Stimulated activated CD4-positive, alpha-beta T cell treated with anti-CD3 and anti-CD28 coated beads, TNF-alpha, amount 100 ng/mL, for 24 hours (primary cell): ENCODE measurements around the gene TEAD3.
"Not testable (repeated sequence)": the region's sequence is repeated elsewhere in the genome, so short reads cannot be mapped to it uniquely, and the experiment has no call there.

ENCODE experiments used
- DNase-seq, 3 experiments: peaks; one replicate each; pipeline ENCODE4 v3.0.0-alpha.2; 2020; ENCODE audit warnings: low read depth in 3 of 3

TEAD3 gene

DNA sequence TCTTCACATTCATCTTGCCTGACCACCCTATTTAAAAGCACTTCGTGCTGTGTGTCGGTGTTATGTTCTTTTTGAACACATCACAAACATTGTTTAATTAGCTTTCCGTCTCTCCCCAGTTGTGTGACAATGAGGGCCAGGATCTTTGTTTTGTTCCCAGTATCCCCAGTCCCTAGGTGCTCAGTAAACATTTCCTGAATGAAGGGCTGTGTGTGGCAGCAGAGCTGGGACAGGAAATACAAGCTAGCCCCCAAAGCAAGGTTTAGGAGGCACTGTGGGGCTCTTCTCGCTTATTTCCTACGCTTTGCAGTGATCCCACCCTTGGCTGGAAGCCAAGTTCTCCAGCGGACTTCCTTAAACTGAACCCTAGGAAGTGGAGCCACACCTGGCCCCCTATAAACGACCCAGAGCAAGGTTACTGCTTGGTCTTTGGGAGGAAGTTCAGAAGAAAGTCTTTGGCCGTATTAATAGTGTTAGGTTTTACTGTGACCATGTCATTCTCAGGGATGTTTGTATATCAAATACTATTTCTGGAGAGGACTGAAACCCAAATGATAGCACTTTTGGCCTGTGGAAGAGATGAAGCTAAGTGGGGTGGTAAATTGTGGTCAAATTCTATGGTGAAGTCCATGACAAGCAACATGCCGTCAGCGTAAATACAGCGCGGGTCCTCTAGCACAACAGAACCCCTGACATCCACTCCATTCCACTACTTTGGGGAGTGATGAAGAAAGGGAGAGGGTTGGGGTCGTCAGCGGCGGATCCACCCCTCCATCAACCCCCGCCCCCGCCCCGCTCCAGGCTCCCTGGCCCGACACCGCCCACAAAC lies 45.3 kb downstream of the TEAD3 start:
- no peak for DNase-seq

- DNase-seq, result peak in 1 of 3 experiments; percentile 17
These were observed 47.5 kb downstream of the TEAD3 start for GRCh38 chr6:35449287-35449881.

DNA sequence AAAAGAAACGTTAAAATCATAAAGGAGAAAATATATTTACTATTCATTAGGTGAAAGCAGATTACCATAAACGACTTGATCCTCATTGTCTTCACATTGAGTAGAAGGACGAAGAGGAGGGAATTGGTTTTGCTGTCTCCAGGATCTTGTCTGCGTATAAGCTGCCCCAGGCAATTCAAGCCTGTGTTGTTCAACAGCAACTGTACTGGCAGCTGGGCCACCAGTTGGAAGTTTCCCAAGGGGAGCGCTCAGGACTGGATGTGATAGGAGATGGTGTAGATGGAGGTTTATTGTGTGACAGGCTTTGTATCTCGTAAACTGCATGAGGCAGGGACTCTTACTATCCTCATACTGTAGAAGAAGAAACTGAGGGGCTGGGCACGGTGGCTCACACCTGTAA lies 48.7 kb downstream of the TEAD3 start:
- DNase-seq, result no peak

DNA sequence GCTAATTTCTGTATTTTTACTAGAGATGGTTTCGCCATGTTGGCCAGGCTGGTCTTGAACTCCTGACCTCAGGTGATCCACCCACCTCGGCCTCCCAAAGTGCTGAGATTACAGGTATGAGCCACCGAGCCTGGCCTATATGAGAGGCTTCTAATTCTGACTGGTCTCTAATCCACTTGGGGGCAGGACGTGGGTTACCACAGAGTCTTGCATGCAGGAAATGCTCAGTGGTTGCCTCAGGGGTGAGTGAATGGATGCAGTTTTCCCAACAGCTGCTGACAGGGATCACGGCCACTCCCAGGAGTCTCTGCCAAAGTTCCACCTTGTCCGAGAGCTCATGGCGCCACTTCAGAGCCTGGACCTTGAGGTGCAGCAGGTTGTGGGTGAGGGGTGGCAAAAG lies 51.2 kb downstream of the TEAD3 start:
- DNase-seq, result no peak

- DNase-seq, result no peak
These were observed 53.4 kb downstream of the TEAD3 start for GRCh38 chr6:35443341-35444030.

GRCh38 chr6:35442693-35443092 lies 54.2 kb downstream of the TEAD3 start:
- DNase-seq, result no peak

DNA sequence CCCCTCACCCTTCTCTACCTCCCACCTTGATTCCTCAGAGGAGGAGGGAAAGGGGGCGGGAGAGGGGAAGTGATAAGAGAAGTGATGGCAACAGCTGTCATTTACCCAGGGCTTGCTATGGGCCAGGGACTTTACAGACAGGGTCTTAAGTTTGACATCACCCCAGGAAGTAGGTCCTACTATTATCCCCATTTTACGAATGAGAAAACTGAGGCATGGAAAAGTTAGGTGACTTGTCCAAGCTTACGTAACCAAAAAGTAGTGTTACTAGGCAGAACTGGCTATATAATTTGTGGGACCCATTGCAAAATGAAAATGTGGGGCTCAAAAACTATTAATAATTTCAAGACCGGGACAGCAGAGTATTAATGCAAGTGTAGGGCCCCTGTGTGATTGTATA lies 55.2 kb downstream of the TEAD3 start:
- no peak for DNase-seq

DNA sequence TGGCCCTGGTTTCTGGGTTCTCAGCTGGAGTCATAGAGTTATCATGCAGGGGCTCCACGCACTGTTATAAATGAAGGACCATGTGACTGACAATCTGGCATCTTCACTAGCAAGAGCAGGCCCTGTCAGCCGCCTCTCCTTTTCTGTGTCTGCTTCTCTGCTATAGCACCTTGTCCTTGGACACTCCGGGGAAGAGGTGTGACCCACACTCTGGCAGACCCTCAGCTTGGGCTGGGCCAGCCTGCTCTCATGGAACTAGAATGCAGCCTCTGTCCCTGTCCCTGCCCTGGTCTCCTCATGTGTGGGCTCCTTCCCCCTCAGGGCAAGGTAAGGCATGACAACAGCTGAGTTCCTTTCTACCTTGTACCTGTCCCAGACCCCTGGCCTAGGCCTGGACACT lies 55.7 kb downstream of the TEAD3 start:
- no peak for DNase-seq

DNA sequence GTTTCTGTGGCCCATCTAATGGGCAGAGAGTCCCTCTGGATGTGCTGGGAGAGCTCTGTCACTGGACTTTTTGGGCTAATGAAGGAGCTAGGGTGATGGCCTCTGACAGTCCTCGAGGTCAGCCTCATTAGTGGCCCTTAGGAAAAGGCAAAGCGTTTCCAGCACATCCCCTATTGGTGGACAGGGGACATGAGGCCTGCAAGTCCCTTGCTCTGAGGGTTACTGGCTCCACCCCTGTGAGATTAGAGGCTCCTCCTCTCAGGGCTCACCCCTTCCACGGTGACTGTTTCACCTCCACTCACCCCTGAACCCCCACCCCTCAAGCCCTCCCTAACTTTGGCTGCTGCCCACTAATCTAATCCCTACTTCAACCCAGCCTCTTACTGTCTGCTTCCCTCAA lies 57.6 kb downstream of the TEAD3 start:
- no peak for DNase-seq

GRCh38 chr6:35438378-35439065 lies 58.4 kb downstream of the TEAD3 start:
- not testable (repeated sequence) for DNase-seq

- no peak for DNase-seq
These were observed 60.6 kb downstream of the TEAD3 start for GRCh38 chr6:35436071-35436857.

DNA sequence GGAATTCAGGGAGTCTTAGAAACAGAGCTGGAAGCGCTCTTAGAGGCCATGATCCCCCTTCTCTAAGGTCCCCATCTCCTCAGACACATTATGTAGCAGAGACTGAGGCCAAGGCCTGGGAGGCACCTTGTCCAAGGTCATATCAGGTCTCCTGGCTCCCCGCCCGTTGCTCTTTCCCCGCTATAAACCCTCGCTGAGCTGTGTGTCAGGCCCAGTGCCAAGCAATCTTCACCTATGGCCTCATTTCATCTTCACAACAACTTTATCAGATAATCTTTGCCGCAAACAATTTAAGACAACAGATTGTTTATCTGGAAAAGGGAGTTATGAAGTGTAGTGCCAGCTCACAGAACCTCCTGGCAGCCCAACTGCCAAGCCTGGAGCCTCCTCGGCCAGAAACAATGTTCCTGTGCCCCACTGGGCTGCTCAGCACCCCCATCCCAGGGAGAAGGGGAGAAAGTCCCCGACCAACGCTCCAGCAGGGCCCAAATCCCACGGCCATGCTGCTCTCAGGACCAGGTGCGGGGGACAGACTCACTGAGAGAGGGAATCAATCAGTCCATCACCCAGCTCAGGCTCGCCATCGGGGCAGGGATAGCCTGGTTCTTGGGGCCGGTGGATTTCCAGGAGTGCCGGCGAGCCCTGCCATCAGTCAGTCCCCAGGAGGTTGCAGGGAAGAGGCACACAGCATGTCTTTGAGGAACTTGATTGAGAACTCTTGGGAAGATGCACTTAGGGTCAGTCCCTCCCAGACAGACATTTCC lies 61.6 kb downstream of the TEAD3 start:
- DNase-seq, result no peak

GRCh38 chr6:35432702-35433101 lies 64.2 kb downstream of the TEAD3 start:
- DNase-seq, result not testable (repeated sequence)

DNA sequence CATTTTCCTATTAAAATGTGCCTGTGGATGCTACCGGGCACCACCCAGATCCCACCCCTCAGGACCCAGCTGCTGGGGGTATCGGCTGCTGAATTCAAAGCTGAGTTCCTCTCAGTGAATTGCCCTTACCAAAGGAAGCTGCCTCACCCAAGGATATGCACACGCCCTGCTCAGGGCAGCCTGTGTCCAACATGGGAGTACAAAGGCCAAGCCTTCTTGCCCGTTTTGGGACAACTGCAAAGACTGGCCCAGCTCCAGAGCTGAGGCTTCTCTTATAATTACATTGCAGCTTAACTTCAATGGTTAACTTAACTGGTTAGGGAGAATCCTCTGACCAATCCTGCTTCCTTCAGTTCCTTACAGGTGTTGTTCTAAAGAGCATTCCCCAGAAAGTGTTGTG lies 64.6 kb downstream of the TEAD3 start:
- DNase-seq, result no peak

DNA sequence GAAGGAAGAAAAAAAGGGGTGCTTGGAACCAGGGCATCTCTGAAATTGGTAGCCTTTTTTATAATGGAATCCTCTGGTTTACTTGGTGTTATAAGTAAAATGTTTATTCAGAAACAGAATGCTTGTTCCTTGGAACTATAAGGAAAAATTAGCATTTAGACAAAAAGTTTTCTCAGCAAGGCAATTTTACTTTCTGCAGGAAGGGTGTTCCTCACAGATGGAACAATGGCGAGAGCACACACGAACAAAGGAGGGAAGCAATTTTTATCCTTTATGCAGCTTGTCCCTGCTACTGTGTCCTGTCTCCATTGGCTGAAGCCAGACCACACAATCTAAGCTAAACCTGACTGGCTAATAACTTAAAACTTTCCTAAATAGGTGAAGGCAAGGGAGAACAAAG lies 67.4 kb downstream of the TEAD3 start:
- no peak for DNase-seq

DNA sequence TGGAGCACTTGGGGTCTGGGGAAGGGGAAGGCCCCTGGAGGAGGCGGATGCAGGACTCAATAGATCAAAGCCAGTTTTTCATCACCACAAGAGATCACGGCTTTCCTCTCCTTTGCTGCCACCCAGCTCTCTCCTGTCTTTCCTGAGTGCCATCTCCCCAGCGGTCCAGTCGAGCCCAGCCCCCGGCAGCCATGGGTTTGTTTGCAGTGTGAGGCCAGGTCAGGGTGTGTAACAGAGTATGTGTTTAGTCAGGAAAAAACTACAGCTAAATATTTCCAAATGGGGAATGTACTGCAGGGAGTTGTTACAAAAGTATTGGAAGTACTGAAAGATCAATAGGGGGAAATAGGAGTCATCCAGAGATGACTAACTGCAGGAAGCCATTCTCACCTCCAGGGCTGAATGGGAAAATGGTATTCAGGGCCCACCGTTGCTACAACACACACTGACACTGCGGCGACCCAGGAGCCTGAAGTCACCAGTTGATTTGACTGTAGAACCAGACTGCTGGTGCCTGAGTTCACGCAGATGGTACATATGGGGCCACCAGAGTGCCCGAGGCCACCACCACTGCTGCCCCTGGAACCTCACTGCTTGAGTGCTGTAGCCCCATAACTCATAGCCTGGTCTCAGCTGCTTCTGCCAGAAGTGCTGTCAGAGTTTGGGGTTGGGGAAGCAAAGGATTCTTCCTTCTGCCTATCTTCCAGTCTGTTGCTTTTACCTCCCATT lies 68.3 kb downstream of the TEAD3 start:
- DNase-seq, result no peak

DNA sequence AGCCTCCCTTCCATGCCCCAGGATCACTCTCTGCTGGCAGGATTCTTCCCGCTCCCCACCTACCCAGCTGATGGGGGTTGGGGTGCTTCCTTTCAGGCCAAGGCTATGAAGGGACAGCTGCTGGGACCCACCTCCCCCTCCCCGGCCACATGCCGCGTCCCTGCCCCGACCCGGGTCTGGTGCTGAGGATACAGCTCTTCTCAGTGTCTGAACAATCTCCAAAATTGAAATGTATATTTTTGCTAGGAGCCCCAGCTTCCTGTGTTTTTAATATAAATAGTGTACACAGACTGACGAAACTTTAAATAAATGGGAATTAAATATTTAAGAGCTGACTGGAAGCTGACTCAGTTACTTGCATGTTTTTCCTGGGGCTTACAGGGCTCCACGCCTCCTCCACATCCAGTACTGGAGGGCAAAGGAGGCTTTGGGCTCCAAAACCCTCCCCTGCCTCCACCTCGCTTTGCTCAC lies 69.0 kb downstream of the TEAD3 start:
- no peak for DNase-seq

DNA sequence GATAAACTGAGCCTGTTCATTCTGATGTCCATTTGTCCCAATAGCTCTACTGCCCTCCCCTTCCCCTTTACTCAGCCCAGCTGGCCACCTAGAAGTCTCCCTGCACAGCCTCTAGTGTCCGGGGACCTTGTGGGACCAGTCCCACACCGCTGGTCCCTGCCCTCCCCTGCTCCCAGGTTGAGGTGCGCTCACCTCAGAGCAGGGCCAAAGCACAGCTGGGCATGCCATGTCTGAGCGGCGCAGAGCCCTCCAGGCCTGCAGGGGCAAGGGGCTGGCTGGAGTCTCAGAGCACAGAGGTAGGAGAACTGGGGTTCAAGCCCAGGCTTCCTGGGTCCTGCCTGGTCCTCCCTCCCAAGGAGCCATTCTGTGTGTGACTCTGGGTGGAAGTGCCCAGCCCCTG lies 69.4 kb downstream of the TEAD3 start:
- DNase-seq, result no peak

DNA sequence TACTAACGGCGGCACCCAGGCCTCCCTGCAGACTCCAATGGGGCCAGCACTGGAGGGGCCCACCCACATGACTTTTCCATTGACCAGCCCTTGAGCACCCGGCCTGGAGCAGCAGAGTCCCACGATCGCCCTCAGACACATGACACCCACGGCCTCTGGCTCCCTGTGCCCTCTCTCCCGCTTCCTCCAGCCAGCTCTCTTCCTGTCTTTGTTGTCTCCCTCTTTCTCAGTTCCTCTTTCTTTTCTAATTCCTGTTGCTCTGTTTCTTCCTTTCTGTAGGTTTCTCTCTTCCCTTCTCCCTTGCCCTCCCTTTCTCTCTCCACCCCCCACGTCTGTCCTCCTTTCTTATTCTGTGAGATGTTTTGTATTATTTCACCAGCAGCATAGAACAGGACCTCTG lies 70.8 kb downstream of the TEAD3 start:
- no peak for DNase-seq

- DNase-seq, result no peak
These were observed 71.6 kb downstream of the TEAD3 start for GRCh38 chr6:35425284-35425683.
